Measurements from ENCODE around the gene PAK6.

The PAK6 gene

DNA sequence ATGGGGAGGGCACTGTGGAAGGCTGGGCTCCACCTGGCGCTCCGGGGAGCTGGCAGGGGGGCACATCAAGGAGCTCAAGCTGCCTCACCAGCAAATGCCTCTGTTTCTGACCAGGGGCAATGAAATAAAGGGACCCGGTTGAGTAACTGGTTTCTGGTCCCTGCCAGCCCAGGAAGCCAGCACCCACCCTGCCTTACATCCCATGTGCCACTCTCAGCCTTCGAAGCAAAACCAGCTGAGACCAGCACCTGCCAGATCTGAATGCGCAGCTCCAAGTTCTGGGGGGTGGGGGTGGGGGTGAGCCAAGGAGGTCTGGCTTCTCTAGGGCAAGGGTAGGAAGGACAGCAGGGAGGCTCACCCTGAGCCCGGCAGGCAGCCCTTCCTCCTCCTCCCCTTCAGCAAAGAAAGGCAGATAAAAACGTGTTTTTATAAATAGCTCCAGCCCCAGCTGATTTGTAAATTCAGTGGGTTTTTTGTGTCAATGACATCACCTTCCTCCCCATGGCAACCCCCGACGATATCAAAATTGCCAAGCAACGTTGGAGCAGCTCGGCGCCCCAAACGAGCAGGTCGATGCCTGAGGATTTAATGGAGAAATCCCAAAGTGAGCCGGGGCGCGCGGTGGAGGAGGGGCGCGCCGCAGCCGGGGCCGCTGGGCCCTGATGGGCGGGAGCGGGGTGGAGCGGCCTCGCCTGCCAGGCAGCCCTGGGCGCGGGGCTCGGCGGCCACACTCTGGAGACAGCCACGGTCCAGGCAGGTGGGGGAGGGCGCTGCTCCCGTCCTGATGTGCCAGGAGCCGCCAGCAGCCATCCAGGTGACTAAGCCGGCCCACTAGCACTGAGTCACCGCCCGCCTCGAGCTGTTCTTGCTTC, at the start of gene PAK6:
TSS of gene PAK6 (plus strand) at position 532 of the 872 bp plus-strand sequence. CDS start 25,723 bp downstream, outside the sequence.
- DNase-seq (ENCODE audit: low spot score), result no peak

DNA sequence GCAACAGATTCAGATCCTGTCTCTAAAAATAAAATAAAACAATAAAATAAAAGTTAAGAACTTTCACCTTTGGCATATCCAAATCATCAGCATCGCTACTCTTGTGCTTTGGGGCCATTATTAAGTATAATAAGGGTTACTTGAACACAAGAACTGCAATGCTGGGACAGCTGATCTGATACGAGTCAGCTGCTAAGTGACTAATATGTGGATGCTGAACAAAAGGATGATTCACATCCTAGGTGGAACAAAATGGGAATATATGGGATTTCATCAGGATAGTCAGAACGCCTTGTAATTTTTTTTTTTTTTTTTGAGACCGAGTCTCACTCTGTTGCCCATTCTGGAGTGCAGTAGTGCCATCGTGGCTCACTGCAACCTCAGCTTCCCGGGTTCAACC, 48.3 kb upstream of the PAK6 start:
- DNase-seq (ENCODE audit: low spot score), result no peak

DNA sequence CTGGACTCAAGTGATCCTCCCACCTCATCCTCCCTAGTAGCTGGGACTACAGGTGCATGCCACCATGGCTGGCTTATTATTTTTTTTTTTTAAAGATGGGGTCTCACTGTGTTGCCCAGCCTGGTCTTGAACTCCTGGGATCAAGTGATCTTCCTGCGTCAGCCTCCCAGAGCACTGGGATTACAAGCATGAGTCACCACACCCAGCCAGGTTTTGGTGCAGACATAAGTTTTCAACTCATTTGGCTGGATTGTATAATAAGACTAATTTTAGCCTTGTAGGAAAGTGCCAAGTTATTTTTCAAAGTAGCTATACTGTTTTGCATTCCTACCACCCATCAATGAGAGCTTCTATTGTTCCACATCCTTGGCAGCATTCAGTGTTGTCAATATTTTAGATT, 45.9 kb upstream of the PAK6 start:
- no peak for DNase-seq (ENCODE audit: low spot score)

DNA sequence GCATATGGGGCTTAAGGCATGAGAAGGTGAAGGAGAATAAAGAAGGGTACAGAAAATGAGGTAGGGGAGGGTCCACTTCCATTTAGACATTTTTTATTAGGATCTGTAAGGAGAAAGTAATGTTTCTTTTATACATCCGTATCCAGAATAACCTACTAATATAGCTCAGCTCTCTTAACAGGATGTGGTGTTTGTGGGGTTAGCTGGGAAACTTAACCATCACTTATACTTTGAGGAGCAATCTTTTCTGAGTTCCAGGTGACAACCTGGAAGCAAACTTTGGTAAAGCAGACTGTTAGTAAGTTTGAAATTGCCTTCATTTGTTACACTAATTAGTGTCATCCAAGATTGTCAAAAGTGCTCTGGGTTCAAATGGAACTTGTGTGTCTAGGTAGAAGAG, 41.4 kb upstream of the PAK6 start:
- DNase-seq (ENCODE audit: low spot score), result no peak

DNA sequence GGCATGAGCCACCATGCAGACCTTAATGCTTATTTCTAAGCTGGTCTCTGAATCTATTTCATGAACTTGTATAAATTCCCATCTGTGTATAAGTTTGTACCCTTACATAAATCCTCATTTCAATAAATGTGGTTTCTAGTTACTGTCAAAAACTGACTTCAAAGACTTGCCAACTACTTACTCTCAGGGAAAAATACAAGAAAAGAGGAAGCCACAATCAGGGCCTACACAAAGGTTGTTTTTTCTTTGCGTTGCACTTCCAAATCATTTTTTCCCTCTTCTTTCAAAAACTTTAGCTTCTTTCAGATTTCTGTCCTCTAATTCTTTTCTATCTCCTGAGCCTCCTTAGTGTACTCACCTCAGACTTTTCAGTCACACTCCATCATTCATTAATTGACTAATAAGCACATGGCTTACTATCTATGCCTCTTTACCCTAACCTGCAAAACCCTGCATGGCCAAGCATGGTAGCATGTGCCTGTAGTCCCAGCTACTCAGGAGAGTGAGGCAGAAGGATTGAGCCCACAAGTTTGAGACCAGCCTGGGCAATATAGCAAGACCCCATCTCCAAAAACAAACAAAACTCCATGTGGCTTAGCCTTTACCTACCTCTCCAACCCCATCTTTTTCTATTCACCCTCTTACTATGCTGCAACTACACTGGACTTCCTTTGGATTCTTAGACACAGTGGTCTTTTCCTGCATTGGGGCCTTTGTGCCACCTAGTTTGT, 40.3 kb upstream of the PAK6 start:
- DNase-seq (ENCODE audit: low spot score), result no peak

DNA sequence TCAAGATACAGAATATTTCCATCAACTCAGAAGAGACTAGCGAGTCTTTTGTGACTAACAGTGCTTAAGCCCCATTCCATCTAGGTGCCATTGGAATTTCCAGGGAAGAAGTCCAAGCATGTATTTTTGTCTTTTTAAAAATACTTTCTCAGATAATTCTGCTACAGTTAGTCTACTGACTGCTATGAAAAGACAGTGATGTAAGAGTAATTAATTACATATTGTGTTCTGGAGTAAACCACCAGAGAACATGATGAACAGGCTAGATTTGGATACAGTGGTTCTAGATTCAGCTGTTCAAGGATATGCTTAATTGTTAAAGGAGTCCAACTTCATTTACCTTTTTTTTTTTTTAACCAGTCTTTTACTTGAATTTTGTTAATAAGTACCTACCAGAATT, 34.8 kb upstream of the PAK6 start:
- no peak for DNase-seq (ENCODE audit: low spot score)

DNA sequence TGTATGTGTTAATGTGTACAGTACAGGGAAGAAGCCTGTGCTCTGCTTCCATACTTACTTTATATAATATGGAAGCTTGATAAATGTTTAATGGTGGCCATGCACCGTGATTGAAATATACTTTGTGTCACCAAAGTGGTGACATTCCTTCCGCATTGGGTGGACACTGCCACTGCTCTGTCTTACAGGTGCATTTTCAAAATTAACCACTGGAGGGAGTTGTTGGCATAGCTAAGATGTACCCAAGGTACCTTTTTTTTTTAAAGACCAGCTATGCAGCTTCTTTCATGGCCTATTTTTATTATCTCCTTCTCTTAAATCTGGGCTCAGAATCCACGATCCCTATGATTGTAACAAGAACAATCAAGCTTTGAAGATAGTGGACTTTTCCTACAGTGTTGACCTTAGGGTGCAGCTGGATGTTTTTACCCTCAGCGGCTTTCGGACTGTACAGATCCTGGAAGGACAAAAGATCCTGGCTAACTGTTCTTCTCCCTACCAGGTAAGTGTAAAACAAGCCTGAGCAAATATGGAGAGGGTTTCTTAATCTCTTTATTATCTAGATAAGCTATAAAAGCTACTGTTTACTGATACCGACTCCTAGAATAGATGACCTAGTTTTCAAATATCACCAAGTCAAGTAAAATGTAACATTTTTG, 21.6 kb upstream of the PAK6 start:
- DNase-seq (ENCODE audit: low spot score), result peak; percentile 74

DNA sequence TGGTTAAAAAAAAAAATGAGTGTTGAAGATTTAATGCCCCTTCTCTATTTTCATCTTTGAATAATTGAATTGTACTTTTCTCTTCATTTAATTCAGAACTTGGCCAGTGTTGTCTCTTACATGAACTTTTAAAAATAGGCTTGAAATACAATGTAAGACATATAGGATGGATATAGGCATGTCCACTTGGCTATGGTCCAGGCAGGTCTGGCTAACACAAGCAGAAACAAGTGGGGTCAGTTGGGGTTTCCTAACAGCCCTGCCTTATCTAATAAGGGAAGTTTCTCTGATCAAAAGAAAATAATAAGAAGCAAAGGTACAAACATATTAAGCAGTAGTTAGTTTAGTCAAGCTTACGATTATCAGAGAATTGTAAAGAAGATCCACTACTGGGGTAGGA, 19.1 kb upstream of the PAK6 start:
- DNase-seq (ENCODE audit: low spot score), result no peak

DNA sequence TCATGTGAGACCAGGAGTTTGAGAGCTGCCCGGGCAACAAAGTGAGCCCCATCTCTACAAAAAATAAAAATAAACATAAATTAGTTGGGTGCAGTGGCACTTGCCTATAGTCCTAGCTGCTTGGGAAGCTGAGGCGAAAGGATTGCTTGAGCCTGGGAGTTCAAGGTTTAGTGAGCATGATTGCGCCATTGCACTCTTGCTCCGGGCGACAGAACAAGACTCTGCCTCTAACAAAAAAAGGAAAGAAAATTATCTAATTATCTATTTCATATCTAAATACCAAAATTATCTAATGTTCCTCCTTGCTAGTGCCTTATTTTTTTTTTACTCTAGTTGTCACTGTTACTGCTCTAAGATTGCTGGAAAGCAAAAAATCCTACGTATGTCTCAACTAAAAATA, 16.7 kb upstream of the PAK6 start:
- no peak for DNase-seq (ENCODE audit: low spot score)

DNA sequence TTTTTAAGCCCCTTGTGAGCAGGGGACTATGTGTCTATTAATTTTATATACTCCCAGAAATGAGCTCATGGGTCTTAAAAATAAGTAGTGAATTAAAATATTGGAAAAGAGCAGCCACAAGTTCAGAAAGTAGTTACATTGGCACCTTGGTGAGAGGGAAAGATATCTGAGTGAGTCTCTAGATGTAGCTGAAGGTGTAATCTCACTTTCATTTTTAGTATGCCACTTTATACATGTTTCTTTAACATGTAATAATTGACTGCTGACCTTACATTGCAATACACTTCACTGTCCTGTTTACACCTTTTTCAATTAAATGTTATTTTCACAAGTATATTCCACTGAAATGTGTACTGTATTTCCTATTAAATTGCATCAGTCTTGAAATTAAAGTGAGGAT, 12.1 kb upstream of the PAK6 start:
- DNase-seq (ENCODE audit: low spot score), result no peak

DNA sequence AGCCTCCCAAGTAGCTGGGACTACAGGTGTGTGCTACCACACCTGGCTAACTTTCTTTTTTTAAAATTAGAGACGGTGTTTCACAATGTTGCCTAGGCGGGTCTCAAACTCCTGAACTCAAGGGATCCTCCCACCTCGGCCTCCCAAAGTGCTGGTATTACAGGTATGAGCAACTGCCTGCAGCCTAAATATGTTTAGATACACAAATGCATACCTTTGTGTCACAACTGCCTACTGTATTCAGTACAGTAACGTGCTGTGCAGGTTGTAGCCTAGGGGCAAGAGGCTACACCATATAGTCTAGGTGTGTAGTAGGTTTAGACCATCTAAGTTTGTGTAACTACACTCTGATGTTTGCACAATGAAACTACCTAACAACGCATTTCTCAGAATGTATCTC, 9.5 kb upstream of the PAK6 start:
- no peak for DNase-seq (ENCODE audit: low spot score)

DNA sequence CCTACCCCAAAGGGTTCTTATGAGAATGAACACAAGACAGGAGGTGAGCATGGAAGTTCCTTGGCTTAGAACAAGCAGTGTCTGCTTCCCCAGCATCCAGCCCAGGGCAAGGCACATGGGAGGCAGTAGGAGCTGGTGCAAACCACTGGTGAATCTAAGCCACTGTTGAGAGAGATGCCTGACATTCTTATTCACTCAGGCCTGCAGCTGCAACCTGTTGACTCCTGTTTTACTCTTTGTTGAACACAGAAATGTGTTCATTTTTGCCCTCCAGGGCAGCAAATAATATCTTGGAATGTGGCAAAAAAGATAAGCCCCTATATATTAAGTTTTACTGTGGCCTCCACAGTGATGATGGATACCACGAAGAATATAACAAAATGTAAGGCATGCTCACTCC, 8.9 kb upstream of the PAK6 start:
- DNase-seq (ENCODE audit: low spot score), result no peak

DNA sequence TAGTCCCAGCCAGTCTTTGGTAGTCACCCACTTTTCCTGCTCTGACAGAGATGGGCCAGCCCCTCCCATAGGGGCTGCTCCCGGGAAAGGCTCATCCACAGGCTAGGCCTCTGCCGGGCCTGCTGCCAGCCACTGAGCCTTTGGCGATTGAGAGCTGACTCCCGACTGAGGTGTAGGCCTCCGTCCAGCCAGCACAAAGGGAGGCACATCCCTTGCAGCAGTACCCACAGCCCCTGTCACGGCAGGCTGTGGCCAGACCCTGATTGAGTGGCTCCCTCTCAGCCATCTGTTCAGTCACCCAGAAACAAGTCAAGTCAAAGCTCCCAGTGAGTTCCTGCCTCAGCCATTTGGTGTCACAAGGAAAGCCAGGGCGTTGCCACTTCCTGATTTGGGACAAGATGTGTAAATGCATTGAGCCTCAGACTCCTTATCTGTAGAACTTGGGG, 6.2 kb upstream of the PAK6 start:
- DNase-seq (ENCODE audit: low spot score), result no peak

DNA sequence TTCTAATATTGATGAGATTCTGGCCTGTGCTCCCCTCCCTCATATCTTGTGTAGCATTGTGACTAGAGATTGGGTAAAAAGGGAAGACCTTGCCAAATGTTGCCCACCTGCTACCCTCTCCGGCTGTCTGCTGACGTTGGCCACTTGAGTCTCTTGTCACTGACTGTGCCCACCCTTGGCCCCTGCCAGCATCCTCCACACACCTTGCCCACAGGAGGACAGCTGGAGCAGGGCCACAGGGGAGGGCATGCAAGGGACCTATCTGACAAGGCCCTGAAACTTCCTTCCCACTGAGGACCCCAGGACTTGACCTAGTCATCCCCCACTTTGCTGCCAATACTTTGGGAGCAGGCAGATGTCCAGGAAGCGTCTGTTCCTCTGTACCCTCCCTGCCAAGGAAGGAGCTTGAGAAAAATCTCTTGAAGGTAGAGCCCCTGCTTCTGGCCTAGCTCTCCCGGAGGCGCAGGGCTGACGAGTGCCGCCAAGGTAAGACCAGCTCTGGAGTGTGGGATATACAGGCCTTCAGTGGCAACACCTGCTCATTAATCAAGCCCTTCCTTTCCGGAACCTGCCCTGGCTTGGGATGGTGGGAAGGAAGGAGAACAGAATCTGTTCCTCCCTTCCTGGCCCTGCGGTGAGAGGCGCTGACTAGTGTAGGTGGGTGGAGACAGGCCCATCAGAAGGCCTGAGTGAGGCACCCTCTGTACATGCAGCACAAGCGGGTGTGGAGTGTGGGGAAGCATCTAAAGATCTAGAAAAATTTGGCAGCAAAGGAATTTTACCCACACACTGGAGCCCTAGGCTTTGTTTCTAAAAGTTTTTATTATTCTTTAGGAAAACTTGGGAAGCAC, 4.9 kb upstream of the PAK6 start:
- no peak for DNase-seq (ENCODE audit: low spot score)

DNA sequence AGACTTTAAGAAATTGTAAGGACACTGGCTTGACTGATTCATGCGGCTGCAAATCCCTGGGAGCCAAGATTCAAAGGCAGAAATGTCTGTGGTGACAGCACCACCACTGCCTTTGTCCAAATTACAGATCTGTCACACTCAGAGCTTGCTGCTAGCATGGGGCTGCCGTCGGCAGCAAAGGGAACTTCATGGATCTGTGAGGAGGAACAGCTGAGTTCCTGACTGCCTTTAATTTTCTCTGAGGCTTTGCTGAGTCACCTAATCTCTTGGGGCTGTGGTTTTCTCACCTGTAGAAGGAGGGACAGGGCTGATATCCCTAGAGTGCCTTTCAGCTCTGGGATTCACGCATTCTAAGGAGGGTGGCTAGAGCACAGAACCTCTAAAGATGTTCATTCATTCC, 4.1 kb upstream of the PAK6 start:
- DNase-seq (ENCODE audit: low spot score), result no peak

DNA sequence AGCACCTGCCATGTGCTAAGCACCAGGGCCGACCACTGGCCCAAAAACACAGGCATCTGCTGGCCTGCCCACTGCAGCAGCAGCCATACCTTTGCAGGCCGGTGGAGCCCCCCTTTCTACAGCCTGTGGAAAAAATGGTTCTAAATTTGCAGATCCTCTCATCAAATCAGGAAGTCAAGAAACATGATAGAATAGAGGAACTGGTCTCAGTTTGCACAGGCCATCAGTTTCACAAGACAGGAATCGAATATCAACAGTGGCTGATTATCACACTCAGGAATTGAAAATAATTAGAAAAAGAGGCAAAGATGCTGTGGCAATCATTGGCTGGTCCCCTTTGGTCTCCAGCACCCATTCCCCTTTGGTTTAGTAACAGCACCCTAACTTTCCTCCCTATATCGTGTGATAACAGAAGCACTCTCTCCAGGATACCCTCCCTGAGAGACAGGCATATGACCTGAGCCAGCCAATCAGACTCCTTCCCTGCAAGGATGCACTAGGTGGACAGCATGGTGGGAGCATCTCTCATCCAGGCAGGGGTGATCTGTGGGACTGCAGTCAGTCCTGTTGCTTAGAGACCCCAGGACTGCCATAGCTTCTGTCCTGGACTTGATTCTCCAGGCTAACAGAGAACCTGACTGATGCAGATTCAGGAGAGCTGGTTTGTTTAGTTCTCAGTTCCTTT, 3.5 kb upstream of the PAK6 start:
- no peak for DNase-seq (ENCODE audit: low spot score)

DNA sequence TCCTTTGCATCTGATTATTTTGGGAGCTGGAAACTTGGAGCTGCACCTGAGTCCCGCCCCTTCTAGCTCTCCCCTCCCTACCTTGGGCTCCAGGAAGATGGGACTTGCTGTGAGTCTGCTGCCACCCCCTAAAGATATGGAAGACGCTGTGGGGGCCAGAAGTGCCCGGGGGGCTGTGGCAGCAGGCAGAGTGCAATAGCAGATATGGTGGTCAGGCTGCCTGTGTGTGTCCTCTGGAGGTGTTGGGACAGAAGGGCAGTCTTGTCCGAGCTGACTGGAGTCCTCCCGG, 485 bp downstream of the PAK6 start:
- no peak for DNase-seq (ENCODE audit: low spot score)

DNA sequence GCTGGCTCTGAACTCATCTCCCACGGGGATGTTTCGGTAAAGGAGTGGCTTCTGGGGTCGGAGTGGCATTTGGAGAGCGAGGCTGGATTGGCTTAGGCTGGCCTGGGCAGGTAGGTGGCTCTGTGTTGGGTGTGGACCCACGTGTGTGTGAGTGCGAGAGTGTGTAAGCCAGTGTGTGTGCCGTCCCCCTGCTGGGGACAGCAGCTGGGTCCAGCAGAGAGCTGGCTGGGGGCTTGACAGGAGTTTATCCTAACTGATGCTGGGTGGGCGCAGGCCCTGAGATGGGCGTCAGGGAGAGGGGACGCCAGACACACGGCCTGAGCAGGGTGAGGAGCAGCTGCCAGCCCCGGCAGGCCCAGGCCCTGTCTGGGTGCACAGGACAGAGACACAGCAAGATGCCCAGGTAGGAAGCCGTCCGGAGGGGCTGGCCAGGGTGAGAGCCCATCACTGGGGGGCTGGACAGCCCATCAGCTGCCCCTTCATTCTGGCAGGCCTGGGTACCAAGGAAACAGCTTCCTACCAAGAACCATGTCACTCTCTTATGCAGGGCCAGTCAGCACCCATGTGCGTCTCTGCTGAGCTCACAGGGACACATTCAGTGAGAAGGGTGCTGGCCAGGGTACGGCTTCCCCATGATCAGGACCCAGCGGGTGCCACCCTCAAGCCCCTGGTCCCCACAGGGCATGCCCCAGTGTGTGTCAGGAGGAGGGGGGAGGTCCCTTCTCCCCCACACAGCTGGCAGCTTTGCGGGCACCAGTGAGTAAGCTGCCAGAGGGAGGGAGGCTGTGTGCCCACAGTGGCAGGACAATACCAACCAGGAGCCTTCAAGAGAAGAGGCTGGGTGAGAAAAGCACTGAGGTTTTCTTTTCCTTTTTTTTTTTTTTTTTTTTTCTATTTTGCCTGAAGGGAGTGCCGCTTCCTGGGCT, 1.1 kb downstream of the PAK6 start:
- no peak for DNase-seq (ENCODE audit: low spot score)

DNA sequence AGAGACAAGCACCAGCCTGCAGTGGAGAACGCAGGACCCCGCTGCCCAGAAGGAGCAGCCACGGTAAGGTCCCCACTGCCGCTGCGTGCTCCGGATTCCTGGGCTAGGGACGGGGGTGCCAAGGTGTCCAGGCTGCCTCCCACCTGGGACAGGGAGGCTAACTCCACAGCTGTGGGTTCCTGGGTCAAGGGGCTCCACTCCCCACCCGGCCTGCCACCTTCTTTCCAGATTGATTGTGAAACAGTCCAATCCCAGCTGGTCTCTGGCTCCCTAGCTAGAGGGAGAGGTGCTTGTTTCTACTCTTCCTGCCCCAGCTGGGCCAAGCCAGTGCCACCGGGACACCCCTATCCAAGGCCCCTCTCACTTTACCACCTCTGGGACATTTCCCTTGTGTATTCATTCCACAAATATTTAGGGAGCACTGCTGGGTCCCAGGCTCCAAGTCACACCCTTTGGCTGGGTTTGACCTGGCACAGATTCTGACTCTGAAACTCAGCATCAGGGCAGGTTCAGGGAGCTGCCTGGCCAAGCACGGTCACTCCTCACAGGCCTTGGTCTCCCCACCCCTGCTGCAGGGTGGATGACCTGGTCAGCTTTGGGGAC, 1.9 kb downstream of the PAK6 start:
- no peak for DNase-seq (ENCODE audit: low spot score)
